NCI-H460 (cell line): ENCODE results near the gene TMEM250. TPM values are rescaled to one million over a fixed set of nuclear protein-coding genes. Genes with fewer than 3 reads are reported as not detected.

Experiments used
- total RNA-seq: library from RNA; depleted of rRNA; stranded (reverse); fragments of >200 nt; shearing (Covaris generic); gene quantifications from 2 replicates; pipeline ENCODE4 v1.2.3, GENCODE V29; 2014; rRNA removed

The TMEM250 gene
- total RNA-seq, 1 experiment from 2014 or later: 49.0 TPM

Other genes starting within 250 kb of the TMEM250 start
- 21.0 and 24.2 TPM in 2 replicates for gene CAMSAP1, start 211.3 kb downstream of the TMEM250 start, total RNA-seq
- gene UBAC1, start 157.5 kb downstream of the TMEM250 start, total RNA-seq: 33.6 and 34.4 TPM in 2 replicates
- gene NACC2, start 23.6 kb downstream of the TMEM250 start, total RNA-seq: 26.1 and 27.0 TPM in 2 replicates
- gene LHX3, start 86.3 kb upstream of the TMEM250 start, total RNA-seq: 0.07 TPM in 1 of 2 replicates, not detected in the other
- gene QSOX2, start 126.9 kb upstream of the TMEM250 start, total RNA-seq: 24.1 and 26.3 TPM in 2 replicates
- gene CCDC187, start 185.2 kb upstream of the TMEM250 start, total RNA-seq: 0.05 and 0.09 TPM in 2 replicates
- gene GPSM1, start 208.7 kb upstream of the TMEM250 start, total RNA-seq: 17.3 and 19.8 TPM in 2 replicates
- gene DNLZ, start 244.9 kb upstream of the TMEM250 start, total RNA-seq: 15.0 and 20.4 TPM in 2 replicates